Left lung (tissue), 10 donors: Measurements from ENCODE around the gene PDE1C. TPM values are rescaled to one million over a fixed set of nuclear protein-coding genes. Genes with fewer than 3 reads are reported as not detected.

Experiments
- ATAC-seq: fragments of 200-7000 bp; cut with Tn5 transposase; one replicate; pipeline ENCODE4 v1.9.1; 2020; ENCODE audit warnings: moderate library complexity
- DNase-seq, 4 donors: peaks; one replicate each; pipeline ENCODE4 v3.0.0-alpha.2; 2013 to 2020
- H3K27ac ChIP-seq, 2 donors: fragments of 200-600 bp; sonication (generic) in 1 of 2; one replicate each; pipeline versions ENCODE4 v1.5.0 to v1.8.0; 2020 to 2021
- H3K27me3 ChIP-seq, 2 donors: fragments of 200-600 bp; sonication (generic) in 1 of 2; one replicate each; pipeline versions ENCODE4 v1.5.0 to v1.8.0; 2020 to 2021
- H3K36me3 ChIP-seq, 2 donors: fragments of 200-600 bp; sonication (generic) in 1 of 2; one replicate each; pipeline versions ENCODE4 v1.5.0 to v1.8.0; 2020 to 2021
- H3K4me1 ChIP-seq, 2 donors: fragments of 200-600 bp; one replicate each; pipeline ENCODE4 v1.8.0; 2021
- H3K4me3 ChIP-seq, 2 donors: fragments of 200-600 bp; sonication (generic) in 1 of 2; one replicate each; pipeline versions ENCODE4 v1.5.0 to v1.8.0; 2020 to 2021; ENCODE audit warnings: mild to moderate bottlenecking in 1 of 2
- H3K9me3 ChIP-seq, 2 donors: fragments of 200-600 bp; sonication (generic) in 1 of 2; one replicate each; pipeline versions ENCODE4 v1.5.0 to v1.8.0; 2020 to 2021
- CTCF ChIP-seq, 2 donors: fragments of 200-600 bp; sonication (generic) in 1 of 2; IDR thresholded peaks; one replicate each; pipeline versions ENCODE4 v1.5.0 to v1.8.0; 2021; ENCODE audit warnings: antibody characterized with exemption in 2 of 2
- intact Hi-C, 2 donors: fragments of 100-400 bp; cut with DNase I; formaldehyde crosslinking; loops; one replicate each; pipeline versions ENCODE4 v1.11.2 to v1.14.2; 2022
- polyA plus RNA-seq, 6 donors: library from polyadenylated mRNA; unstranded; fragments of 120-200 nt; gene quantifications; one replicate each; pipeline ENCODE4 v1.2.1, GENCODE V29; 2013; ENCODE audit not compliant: insufficient read length in 6 of 6
- total RNA-seq, 2 donors: library from RNA; stranded (reverse); fragmentation: NEBNext Ultra II Directional; extraction: Animal tissue kit (Norgen Biotek cat#: 25700); gene quantifications; one replicate each; pipeline ENCODE4 v1.2.1, GENCODE V29; 2021
- donor health status: DM: no; HTN: yes; CAD: no.
- donor health status: DM: no; HTN: no; CAD: no.

The PDE1C gene
- total and polyA plus RNA-seq, 8 donors, result 2.0 to 13.8 (median 3.9) TPM

DNA sequence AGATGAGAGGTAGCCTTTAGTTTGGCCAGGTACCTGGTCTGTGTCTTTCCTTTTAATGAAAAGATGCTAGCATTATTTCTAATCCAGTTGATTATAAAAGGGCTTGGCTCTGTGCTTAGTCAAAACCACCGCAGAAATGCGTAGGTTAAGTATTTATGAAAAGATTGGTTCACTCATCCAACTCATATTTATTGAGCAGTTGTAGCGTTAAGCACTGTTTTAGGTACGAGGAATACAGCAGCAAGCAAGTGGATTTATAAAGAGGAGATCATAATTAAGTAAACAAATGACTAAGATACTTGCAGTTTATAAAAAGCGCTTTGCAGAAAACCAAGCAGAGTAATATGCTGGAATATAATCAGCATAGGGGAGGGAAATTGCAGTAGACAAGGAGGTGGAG, 253.4 kb downstream of the PDE1C start:
- ATAC-seq, result no peak
- no peaks in the 10 kb centered on the region for H3K9me3 ChIP-seq
- TF ChIP-seq CTCF (IDR thresholded peaks at IDR 0.05), result no peak
- H3K27ac ChIP-seq, result no peak overlapping the region
- intact Hi-C loops, result no loop called here
- peaks cover 0 to 11% of the 10 kb centered on the region in 2 donors for H3K4me1 ChIP-seq
- H3K27me3 ChIP-seq, result no peaks in the 10 kb centered on the region
- DNase-seq, result no peak
- H3K4me3 ChIP-seq, result no peak overlapping the region
- H3K36me3 ChIP-seq, result no peaks in the 10 kb centered on the region

GRCh38 chr7:31815796-31816195, 254.4 kb downstream of the PDE1C start:
- no peak for DNase-seq
- Histone ChIP-seq H3K4me1 (peaks cover 0 to 20% of the 10 kb centered on the region in 2 donors), H3K4me3 (no peak overlapping the region), H3K27me3 (no peaks in the 10 kb centered on the region), H3K9me3 (no peaks in the 10 kb centered on the region), H3K36me3 (no peaks in the 10 kb centered on the region), H3K27ac (no peak overlapping the region)
- no peak for ATAC-seq
- intact Hi-C loops, result no loop called here
- TF ChIP-seq CTCF (IDR thresholded peaks at IDR 0.05), result no peak

DNA sequence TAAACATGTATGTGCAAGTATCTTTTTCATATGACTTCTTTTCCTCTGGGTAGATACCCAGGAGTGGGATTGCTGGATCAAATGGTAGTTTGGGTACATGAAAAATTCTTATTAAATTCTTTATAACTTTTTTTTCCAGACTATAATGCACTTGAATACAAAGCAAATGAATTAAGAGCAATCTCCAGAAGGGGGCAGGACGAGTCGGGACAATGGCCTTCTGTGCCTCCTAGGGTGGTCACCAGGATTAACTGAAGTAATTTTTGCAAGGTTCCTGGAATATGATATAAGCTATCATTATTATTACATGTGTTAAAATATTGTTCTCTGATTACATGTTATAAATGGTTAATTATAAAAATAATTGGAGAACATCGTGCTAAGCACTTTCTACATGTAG, 256.0 kb downstream of the PDE1C start:
- Histone ChIP-seq H3K36me3 (no peaks in the 10 kb centered on the region), H3K4me1 (peaks cover 0 to 20% of the 10 kb centered on the region in 2 donors), H3K27me3 (no peaks in the 10 kb centered on the region), H3K4me3 (no peak overlapping the region), H3K9me3 (no peaks in the 10 kb centered on the region), H3K27ac (no peak overlapping the region)
- DNase-seq (no peak), ATAC-seq (no peak)
- TF ChIP-seq CTCF (IDR thresholded peaks at IDR 0.05), result peak in 1 of 2 donors; percentile 14
- intact Hi-C loops, result no loop called here

GRCh38 chr7:31811650-31812461, 258.4 kb downstream of the PDE1C start:
- Histone ChIP-seq H3K27ac (peak overlapping the region in 1 of 2 donors; percentile 91), H3K9me3 (no peaks in the 10 kb centered on the region), H3K36me3 (no peaks in the 10 kb centered on the region), H3K4me3 (no peak overlapping the region), H3K4me1 (peaks cover 0 to 20% of the 10 kb centered on the region in 2 donors), H3K27me3 (no peaks in the 10 kb centered on the region)
- intact Hi-C loops, result no loop called here
- peak; percentile 64 for ATAC-seq
- DNase-seq, result peak in 1 of 4 donors; percentile 42
- TF ChIP-seq CTCF (IDR thresholded peaks at IDR 0.05), result no peak

DNA sequence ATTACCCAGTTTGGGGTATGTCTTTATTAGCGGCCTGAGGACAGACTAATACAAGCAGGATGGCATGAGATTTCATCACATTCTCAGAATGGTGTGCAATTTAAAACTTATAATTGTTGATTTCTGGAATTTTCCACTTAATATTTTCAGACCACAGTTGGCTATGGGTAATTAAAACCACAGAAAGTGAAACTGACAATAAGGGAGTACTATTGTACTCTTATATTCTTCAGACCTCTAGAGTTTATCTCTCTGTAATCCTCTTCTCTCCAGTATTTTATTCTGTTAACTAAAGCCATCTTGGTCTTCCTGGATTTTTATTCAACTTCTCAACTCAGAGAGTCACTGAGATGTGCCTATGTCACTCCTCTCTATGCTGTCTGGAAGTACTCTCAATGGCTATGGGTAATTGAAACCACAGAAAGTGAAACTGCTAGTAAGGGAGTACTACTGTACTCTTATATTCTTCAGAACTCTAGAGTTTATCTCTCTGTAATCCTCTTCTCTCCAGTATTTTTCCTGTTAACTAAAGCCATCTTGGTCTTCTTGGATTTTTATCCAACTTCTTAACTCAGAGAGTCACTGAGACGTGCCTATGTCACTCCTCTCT, 264.9 kb downstream of the PDE1C start:
- ATAC-seq, result no peak
- Histone ChIP-seq H3K27ac (peak overlapping the region in 1 of 2 donors; percentile 19), H3K4me1 (no peaks in the 10 kb centered on the region), H3K36me3 (no peaks in the 10 kb centered on the region), H3K4me3 (no peak overlapping the region), H3K9me3 (no peaks in the 10 kb centered on the region), H3K27me3 (no peaks in the 10 kb centered on the region)
- intact Hi-C loops, result no loop called here
- DNase-seq, result no peak
- no peak for TF ChIP-seq CTCF (IDR thresholded peaks at IDR 0.05)
